HG02678 (cell line): Measurements from ENCODE around the gene DNAJC7.
A peak's percentile ranks its signal among the peaks of the same experiment; 100 is the strongest.
"Not testable (repeated sequence)": the region's sequence is repeated elsewhere in the genome, so short reads cannot be mapped to it uniquely, and the experiment has no call there.

Experiments used
- ATAC-seq: cut with Tn5 transposase; IDR thresholded peaks from one replicate; pipeline ENCODE4 v1.9.1; 2021; ENCODE audit warnings: mild to moderate bottlenecking, moderate library complexity; ENCODE audit not compliant: unreplicated experiment

Gene DNAJC7

DNA sequence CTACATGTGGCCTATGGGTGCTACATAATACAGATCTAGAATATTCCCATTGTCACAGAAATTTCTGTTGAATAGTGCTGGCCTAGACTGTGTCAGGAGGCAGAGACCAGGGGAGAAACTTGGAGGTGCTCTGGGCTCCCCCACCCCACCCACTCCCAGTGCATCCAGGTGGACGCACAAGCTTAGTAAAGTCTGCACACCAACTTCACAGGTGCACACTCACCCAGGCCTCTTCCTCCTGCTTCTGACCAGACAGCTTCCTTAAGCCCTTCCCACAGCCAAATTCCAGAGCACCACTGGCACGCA lies 58.3 kb downstream of the DNAJC7 start:
- ATAC-seq, result no peak

DNA sequence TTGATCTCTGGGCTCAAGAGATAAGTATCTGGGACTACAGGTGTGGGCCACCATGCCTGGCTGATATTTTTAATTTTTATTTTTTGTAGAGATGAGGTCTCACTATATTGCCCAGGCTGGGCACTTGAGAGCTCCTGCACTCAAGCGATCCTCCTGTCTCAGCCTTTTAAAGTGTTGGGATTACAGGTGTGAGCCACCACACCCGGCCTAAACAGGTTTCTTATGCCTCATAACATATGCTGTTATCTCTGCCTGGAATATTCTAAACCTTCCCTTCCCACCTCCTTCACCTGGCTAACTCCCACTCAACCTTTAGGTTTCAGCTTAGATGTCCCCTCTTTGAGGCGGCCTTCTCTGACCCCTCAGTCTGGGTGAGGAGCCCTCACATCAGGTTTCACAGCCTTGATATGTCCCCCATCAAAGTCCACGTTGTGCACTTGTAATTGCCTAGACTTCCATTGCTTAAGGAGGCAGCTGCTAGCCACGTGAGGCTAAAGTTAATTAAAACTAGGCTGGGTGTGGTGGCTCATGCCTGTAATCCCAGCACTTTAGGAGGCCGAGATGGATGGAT lies 59.3 kb downstream of the DNAJC7 start:
- no peak for ATAC-seq

DNA sequence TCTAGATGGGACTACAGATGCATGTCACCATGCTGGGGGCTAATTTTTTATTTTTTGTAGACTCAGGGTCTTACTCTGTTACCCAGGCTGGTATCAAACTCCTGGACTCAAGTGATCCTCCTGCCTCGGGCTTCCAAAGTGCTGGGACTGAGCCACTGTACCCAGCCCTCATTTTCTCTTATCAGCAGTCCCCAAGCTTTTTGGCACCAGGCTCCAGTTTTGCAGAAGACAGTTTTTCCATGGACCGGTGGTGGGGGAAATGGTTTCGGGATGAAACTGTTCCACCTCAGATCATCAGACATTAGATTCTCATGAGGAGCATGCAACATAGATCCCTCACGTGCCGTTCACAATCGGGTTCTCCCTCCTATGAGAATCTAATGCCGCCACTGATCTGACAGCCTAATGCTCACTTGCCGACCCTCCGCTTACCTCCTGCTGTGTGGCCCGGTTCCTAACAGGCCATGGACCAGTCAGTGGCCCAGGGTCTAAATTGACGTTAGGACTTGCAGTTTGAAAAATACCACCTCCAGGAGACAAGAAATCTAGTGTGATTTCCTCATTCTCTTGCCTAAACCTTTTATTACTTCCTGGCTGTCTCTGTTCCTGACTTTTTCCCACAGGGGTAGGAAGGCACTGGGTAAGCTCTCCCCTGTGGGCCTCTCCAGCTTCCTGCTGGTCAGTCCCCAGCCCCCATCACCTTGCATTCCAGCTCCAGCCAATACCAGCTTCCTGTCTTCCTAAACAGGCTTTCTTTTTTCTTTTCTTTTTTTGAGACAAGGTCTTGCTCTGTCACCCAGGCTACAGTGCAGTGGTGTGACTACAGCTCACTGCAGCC lies 60.0 kb downstream of the DNAJC7 start:
- no peak for ATAC-seq

DNA sequence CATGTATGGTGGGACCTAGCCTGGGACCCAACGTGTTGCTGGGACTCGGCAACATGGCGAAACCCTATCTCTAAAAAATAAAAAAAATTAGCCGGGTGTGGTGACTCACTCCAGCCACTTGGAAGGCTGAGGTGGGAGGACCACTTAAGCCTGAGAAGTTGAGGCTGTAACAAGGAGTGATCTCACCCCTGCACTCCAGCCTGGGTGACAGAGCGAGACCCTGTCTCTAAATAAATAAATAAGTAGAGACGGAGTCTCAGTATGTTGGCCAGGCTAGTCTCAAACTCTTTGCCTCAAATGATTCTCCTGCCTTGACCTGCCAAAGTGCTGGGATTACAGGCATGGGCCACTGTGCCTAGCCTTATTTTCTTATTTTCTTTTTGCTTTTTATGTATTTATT lies 60.7 kb downstream of the DNAJC7 start:
- ATAC-seq, result no peak

DNA sequence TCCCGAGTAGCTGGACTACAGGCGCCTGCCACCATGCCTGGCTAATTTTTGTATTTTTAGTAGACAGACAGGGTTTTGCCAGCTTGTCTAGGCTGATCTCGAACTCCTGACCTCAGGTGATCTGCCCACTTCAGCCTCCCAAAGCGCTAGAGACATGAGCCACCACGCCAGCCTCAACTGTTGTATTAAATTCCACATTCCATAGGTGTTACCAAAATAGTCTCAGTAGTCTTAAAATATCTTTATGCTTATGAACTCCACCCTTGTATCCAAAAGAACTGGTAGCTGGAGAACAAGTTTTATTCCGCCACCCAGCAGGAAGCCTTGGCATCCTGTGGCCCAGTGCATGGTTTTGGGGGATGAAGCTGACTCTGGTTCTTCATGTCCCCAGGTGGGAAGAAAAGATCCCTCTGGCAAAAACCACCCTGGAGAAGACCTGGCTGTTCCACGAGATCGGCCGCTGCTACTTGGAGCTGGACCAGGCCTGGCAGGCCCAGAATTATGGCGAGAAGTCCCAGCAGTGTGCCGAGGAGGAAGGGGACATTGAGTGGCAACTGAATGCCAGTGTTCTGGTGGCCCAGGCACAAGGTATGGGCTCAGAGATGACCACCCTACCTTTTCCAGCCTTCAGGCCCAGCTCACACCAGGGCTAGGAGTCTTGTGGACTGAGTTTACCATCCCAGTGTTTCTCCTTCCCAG lies 68.3 kb downstream of the DNAJC7 start:
- no peak for ATAC-seq

DNA sequence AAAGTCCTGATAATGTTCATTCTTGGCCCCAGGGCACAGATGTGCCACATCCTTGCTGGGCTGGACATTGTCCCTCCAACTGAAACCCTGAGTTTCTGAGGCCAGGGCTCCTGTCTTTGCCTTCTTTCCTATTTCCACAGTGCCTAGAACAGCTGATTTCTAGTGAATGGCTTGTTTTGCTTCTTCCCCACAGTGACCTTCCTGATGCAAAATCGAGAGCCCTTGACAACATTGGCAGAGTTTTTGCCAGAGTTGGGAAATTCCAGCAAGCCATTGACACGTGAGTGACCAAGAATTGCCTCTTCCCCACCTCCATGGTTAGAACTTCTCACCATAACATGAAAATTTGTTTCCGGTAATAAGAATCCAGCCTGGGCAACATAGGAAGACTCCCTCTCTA lies 72.3 kb downstream of the DNAJC7 start:
- ATAC-seq, result no peak

DNA sequence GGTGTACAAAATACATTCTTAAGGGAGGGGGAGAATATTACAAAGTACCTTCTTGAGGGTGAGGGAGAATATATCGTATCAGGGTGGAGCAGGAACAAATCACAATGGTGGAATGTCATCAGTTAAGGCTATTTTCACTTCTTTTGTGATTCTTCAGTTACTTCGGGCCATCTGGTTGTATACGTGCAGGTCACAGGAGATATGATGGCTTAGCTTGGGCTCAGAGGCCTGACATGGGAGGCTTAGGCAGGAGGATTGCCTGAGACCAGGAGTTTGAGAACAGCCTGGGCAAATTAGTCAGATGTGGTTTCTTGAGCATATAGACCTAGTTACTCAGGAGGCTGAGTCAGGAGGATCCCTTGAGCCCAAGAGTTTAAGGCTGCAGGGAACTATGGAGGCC lies 73.7 kb downstream of the DNAJC7 start:
- ATAC-seq, result no peak

DNA sequence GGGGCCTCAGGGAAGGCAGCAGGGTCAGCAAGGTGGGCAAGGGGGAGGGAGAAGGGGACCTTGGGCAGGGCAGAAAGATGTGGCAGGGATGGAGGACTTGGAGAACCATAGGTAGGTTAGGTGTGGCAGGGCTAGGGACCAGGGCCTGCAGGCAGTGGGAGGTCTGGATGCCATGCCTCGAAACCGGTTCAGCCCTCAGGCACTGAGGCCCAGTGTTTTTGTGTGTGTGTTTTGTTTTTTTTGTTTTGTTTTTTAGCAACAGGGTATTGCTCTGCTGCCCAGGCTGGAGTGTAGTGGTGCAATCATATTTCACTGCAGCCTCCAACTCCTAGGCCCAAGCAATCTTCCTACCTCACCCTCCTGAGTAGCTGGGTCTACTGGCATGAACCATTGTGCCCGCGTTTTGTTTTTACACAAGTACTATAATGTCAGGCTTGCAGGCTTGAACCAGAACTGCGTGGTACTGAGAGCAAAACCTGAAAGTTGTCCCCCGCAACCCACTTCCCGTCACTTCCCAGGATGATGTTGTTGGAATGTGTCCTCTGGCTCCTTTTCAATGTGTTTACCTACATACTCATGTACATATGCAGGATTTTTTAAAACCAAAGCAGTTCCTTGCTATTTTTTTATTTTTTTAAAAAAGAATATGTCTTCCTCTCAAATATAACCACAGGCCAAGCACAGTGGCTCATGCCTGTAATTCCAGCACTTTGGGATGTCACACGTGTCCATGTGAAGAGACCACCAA lies 74.4 kb downstream of the DNAJC7 start:
- ATAC-seq, result no peak

DNA sequence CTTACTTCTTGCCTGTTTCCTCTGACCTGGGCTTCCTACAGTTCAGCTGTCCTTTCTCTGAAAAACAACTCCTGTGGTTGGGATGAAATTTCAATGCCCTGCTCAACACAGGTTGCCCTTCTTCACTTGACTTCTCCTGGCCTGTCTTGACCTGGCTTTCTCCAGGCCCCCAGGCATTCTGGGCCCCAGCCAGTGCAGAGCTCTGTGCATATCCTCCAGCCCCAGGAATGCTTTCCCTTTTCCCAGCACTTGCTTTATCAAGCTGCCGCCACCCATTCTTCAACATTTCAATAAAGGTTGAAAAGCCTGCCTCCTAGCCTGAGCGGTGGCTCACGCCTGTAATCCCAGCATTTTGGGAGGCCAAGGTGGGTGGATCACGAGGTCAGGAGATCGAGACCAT lies 76.1 kb downstream of the DNAJC7 start:
- ATAC-seq, result no peak

DNA sequence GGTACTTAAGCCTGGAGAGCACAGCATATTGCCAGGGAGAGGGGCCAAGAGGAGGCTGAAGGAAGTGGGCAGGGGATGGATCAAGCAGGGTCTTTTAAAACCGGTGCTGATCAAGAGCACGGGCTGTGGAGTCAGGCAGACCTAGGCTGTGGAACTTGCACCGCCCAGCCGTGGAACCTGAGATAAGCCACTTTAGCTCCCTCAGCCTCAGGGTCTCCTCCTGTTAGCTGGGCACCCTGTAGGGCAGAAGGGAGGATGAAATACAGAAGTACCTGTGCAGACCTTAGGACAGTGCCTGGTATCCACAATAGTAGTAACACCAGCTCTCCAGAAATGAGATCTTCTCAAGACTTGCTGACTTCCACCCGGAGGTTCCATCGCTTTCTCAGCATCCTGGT lies 77.5 kb downstream of the DNAJC7 start:
- no peak for ATAC-seq

DNA sequence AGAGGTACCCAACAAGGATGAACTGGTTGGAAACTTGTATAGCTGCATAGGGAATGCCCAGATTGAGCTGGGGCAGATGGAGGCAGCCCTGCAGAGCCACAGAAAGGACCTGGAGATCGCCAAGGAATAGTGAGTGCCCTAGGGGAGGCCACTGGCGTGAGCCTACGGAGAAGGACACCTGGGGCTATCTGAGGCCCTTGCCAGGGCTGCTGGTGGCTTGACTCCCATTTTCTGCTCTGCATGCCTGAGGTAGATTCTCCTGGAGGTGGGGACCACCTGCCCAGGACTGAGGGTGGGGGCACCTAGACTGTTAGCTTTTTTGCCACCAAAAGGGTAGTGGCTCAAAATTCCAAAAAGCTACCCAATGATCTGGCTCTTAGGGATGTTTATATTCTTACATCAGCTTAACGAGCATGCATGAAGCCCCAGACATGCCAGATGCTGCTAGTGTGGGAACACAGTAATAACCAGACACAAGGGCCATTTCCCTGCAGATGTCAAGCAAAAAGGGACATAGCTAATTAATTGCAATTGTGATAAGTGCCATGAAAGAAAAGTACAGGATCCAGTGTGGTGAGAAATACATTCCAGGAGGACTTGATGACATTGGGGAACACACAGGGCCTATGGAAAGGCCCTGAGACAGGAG lies 78.1 kb downstream of the DNAJC7 start:
- no peak for ATAC-seq

DNA sequence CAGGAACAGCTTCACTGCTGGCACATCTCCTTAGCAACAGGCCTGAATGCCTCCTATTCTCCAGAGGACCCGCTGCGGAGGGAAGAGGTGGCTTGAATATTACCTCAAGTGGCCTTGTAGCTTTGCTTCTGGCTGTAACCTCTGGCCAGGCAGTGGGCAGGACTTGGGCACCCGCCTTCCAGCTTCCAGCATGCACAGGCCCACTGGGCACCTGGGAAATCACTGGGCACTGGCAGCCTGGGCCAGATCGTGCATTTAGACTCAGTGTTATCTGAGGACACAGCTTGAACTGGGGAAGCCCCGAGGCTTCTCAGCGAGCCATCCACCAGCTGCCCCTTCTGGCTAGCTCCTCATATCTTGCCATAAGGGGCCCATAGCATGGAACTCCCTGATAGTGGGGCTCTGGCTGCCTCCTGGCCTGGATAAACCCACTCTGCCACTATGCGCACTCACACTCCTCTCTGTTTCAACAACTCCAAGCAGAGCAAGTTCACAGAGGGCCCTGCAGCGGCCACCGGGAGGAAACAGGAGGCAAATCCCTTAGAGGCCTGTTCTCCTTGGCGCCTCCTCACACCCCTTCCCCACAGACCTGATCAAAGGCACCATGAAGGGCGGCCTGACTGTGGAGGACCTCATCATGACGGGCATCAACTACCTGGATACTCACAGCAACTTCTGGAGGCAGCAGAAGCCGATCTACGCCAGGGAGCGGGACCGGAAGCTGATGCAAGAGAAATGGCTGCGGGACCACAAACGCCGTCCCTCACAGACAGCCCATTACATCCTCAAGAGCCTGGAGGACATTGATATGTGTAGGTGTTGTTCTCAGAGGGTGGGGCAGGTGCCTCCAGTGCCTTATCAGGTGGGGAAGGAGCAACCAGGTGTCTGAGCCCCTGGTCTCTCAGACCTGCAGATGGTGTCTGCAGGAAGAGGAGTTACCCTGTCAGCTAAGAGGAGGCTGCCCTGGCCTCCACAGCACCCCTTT lies 79.0 kb downstream of the DNAJC7 start:
- ATAC-seq, result no peak

DNA sequence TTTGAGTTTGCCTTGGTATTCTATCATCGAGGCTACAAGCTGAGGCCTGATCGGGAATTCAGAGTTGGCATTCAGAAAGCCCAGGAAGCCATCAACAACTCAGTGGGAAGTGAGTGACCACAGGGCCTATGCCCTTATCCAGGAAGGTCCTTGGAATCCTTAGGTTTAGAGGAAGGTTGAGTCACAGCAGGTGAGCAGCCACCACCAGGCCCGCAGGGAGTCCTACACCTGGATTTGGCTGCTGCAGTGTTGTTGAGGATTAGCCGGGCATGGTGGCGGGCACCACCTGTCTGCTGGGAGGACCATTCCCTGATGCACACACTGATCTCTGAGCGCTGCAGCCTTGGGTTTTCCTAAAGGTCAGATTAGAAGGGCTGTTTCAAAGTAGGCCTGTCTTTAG lies 81.6 kb downstream of the DNAJC7 start:
- no peak for ATAC-seq

DNA sequence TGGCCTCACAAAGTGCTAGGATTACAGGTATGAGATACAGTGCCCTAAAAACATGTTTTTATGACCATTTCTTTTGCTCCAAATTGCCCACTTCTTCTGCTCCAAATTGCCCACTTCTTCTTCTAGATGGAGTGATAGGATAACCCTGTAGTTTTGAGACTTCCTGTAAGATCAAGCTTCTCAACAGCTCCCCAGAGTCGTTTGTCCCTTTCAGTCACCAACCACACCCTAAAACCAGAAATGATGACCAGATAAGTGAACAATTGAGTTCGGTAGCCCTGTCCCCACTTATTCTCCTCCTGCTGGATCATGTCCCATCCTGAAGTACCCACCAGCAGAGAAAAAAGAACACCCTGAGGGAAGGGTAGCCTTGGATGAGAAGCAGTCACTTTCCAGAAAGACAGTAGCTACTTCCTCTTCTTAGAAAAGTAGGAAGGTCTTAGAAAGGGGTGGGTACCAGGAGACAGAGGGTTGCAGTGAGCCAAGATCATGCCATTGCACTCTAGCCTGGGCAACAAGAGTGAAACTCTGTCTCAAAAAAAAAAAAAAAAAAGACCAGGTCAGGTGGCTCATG lies 84.3 kb downstream of the DNAJC7 start:
- no peak for ATAC-seq

DNA sequence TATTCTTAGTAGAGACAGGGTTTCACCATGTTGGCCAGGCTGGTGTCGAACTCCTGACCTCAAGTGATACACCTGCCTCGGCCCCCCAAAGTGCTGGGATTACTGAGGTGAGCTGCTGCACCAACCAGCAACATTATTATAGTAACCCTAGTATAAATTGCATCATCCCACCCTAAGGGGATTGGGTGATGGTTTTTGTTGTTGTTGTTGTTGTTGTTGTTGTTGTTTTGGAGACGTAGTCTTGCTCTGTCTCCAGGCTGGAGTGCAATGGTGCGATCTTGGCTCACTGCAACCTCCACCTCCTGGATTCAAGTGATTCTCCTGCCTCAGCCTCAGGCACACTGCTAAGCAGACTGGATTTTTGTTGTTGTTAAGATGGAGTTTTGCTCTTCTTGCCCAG lies 85.5 kb downstream of the DNAJC7 start:
- ATAC-seq, result not testable (repeated sequence)

DNA sequence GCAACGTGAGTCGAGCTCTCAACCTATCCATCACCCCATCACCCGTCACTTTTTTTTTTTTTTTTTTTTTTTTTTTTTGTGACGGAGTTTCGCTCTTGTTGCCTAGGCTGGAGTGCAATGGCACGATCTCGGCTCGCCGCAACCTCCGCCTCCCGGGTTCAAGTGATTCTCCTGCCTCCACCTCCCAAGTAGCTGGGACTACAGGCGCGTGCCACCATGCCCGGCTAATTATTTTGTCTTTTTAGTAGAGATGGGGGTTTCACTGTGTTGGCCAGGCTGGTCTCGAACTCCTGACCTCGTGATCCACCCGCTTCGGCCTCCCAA lies 86.4 kb downstream of the DNAJC7 start:
- ATAC-seq, result not testable (repeated sequence)

DNA sequence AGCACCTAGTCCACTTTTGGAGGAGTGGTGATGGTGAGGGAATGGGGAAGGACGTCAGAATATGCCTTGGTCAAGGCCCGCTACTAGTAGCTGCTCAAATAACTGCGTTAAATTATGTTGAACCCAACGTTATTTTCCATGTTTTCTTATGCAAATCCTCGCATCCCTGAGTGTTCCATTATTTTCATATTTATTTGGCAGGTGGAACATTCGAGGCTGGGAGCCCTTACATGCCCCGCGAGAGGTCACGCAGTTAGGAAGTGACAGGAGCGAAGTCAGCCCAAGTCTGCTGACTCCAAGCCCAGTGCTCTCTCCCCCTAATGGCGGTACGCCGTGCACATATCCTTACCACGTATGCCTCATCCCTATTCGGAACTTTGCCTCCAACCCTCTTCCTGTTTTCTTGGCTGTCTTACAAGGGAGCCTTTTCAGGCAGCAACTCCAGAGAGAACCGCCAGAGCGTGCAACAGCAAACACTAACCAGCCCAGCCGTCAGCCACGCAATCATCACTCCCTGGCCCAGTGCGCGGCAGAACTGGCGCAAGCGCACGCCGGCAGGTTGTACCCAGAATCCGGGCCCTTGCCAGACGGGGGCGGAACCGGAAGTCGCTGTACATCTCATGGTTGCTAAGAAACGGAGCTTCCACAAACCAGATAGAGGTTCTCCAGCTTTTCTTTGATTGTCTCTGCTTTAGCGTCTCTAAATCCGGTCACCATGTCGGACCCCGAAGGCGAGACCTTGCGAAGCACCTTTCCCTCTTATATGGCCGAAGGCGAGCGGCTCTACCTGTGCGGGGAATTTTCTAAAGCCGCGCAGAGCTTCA lies 87.0 kb downstream of the DNAJC7 start, which contains the start of gene ODAD4:
ODAD4 (plus strand) TSS at position 609 of the 824 bp plus-strand sequence; CDS start at position 716, 107 bp downstream.
- ATAC-seq, result peak; percentile 99

DNA sequence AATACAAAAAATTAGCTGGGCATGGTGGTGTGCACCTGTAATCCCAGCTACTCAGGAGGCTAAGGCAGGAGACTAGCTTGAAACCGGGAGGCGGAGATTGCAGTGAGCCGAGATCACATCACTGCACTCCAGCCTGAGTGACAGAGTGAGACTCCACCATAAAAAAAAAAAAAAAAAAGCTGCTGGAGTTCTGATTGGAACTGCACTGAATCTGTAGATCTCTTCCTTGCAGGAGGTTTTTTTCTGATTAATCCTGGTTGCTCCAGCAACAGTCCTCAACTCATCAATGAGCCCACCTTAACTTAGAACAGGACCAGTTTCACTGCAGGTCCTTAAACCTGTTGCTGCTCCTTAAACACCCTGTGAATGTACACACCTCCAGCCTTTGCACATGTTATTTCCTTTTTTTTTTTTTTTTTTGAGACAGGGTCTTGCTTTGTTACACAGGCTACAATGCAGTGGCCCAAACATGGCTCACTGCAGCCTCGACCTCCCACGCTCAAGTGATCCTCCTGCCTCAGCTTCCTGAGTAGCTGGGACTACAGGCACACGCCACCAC lies 88.5 kb downstream of the DNAJC7 start:
- no peak for ATAC-seq
